GM18951 (cell line): Measurements from ENCODE around the gene GPI.
"Not testable (repeated sequence)": the region's sequence is repeated elsewhere in the genome, so short reads cannot be mapped to it uniquely, and the experiment has no call there.

Experiments used
- POLR2A ChIP-seq: IDR thresholded peaks from 4 replicates; pipeline ENCODE4 v1.6.1; 2011; ENCODE audit warnings: mild to moderate bottlenecking; ENCODE audit not compliant: insufficient read length, insufficient read depth; ENCODE audit errors: extremely low read depth
- in situ Hi-C: fragments of 300-500 bp; cut with MboI; formaldehyde crosslinking; loops from one replicate; pipeline ENCODE4 v1.12.0; 2022; ENCODE audit warnings: low sequenced_read_pairs, mixed read lengths, inconsistent platforms; ENCODE audit not compliant: unreplicated experiment

The GPI gene

GRCh38 chr19:34328982-34329381 is 36.0 kb upstream of the GPI start:
- in situ Hi-C loops = no loop called here
- TF ChIP-seq POLR2A = no peak

DNA sequence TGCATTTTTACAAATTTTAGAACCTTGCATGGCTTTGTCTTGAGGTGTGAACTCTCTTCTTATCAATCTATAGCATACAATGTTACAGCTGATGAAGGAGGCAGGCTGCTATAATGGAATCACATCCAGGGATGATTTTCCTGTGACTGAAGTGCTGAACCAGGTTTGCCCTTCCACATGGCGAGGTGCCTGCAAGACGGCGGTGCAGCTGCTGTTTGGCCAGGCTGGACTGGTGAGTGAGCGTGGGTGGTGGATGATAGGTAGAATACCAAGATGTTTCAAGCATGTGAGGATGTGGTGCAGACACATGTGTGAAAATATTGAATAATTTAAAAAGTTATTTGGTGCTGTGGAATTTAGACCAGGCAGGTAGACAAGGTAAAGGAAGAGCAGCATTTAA is 34.9 kb upstream of the GPI start:
- in situ Hi-C loops = no loop called here
- TF ChIP-seq POLR2A = no peak

- in situ Hi-C loops = not testable (repeated sequence)
These were observed 34.4 kb upstream of the GPI start for GRCh38 chr19:34330596-34330995.

DNA sequence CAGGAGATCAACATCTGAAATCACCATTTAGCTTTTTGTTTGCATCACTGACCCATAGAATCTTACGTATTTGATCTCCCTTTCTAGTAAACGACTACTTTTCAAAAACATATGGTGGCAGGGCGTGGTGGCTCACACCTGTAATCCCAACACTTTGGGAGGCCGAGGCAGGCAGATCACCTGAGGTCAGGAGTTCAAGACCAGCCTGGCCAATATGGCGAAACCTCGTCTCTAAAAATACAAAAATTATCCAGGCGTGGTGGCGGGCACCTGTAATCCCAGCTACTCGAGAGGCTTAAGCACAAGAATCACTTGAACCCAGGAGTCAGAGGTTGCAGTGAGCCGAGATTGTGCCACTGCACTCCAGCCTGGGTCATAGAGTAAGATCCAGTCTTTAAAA is 33.4 kb upstream of the GPI start:
- in situ Hi-C loops = not testable (repeated sequence)

- TF ChIP-seq POLR2A = no peak
- in situ Hi-C loops = no loop called here
These were observed 32.8 kb upstream of the GPI start for GRCh38 chr19:34332027-34332760.

- in situ Hi-C loops = no loop called here
- TF ChIP-seq POLR2A = no peak
These were observed 29.1 kb upstream of the GPI start for GRCh38 chr19:34335914-34336313.

DNA sequence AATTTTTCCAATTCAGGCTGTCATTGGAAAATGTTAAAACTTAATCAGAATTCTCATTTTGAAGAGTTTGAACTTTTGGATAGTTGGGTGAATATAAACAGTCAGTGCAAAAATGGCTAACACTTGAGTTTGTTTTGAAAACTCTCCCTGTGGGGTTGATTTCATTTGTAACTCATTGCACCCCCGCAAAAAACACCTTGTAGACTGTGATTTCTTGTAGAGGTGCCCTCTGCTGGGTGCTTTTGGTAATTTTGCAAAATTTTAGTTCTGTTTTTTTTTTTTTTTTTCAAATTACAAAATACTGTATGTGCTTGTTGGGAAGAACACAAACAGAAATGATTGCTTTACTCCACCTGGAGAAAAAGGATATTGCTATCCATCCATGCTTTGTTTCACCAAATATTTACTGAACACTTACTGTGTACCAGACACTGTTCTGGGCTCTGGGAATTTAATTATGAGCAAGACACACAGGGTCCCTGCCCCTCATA is 28.2 kb upstream of the GPI start:
- in situ Hi-C loops = no loop called here
- TF ChIP-seq POLR2A = no peak

DNA sequence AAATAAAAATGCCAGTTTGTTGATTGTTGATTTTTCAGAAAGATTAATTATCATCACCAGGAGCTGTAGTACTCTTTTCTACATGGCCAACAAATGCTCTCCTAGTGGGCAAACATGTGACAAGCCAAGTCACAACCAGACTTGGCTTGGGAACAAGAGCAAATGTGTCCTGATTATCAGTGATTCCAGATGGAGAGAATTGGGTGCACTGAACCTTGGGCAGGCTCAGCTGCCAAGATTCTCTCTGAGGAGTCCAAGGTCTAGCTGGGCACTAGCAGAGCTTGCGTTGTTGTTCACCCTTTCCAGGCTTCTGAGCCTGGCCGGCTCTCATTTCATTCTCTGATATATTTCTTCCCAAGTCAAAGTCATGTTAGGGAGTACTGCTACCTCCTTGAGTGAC is 27.3 kb upstream of the GPI start:
- TF ChIP-seq POLR2A = no peak
- in situ Hi-C loops = no loop called here

GRCh38 chr19:34341935-34342680 is 22.9 kb upstream of the GPI start:
- no peak for TF ChIP-seq POLR2A
- in situ Hi-C loops = no loop called here

DNA sequence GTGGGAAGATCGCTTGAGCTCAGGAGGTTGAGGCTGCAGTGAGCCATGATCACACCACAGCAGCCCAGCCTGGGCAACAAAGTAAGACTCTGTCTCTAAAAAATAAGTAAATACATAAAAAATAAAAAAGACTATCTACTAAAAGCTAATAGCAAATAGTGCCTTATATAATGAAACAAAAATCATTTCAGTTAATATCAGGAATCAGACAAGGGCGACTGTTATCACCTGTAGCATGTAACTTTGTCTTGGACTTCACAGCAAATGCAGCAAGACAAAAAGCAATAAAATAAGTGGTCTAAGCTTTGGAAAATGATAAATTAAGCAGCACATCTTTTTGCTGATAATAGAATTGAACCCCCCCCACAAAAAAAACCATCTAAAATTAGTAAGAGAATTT is 21.2 kb upstream of the GPI start:
- in situ Hi-C loops = no loop called here
- TF ChIP-seq POLR2A = no peak

DNA sequence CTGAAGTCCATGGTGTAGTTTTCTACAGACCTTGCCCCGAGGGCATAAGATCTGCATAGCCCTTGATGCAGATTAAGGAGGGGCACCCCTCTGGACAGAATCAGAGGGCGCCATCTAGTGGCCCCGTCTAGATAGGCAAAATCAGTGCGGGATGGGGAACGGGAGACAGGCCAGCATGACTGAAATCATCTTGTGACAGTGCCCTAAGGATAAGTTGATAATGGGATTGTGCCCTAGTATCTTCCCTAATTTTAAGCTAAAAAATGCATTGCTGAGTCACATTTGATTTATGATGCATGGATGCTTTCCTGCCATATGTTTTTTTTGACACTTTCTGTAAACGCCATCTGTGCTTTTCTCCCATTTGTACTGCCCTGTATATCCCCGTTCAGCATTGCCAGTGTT is 19.0 kb upstream of the GPI start:
- no peak for TF ChIP-seq POLR2A
- in situ Hi-C loops = no loop called here

- no peak for TF ChIP-seq POLR2A
- in situ Hi-C loops = no loop called here
These were observed 17.3 kb upstream of the GPI start for GRCh38 chr19:34347561-34348165.

DNA sequence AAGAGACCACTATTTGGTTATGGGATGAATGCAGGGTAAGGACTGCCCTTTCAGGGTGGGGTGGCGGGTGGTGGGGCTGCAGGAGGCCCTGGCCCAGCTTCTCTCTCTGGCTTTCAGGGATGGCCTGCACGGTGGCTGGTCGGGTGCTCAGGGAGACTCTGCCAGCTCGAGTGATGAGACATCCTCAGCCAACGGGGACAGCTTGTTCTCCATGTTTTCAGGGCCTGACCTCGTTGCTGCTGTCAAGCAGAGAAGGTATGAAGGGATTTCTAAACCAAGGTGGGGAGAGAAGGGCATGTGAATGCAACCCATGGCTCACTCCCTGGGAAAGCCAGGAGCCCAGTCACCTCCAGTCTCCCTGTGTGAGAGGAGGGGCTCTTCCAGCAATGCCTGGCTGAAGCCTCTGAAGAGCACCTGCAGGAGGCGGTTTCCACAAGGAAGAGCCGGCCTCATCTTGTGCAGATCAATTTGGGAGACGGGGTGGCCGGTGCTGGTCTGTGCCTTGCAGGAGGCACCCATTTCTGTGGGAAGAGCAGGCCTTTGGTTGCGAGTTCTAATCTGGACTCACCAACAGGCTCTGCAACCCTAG is 16.0 kb upstream of the GPI start:
- in situ Hi-C loops = no loop called here
- TF ChIP-seq POLR2A = no peak

- in situ Hi-C loops = no loop called here
- TF ChIP-seq POLR2A = no peak
These were observed 14.8 kb upstream of the GPI start for GRCh38 chr19:34350161-34350561.

DNA sequence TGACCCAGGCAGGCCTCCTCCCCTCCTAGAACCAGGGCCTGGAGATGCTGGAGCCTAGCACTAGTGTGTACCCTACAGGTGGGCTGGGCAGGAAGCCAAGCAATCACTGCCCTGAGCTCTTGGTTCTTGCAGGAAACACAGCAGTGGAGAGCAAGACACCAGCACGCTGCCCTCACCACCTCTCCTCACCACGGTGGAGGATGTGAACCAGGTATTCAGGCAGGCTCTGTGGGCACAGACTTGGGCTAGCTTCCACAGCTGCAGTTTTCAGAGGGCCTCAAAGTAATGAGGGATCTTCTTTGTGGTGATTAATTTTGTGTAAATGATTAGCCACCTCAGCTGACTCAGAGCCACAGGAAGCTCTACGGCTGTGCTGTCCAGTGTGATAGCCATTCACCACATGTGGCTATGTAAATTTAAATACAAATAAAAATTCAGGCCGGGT is 13.6 kb upstream of the GPI start:
- in situ Hi-C loops = no loop called here
- TF ChIP-seq POLR2A = no peak
